ENCODE measurements around the gene OSM.

GRCh38 chr22:30294066-30294465 lies 27.4 kb upstream of the OSM start:
- no peak for TF ChIP-seq FOSL2 (IDR thresholded peaks at IDR 0.05; ENCODE audit: borderline replicate concordance, low read depth)
- no peak for TF ChIP-seq NRF1 (IDR thresholded peaks at IDR 0.05; ENCODE audit: low read depth, low read length)
- TF ChIP-seq ZBTB33 (IDR thresholded peaks at IDR 0.05; ENCODE audit: borderline replicate concordance, low read depth) = no peak
- TF ChIP-seq CTCF (IDR thresholded peaks at IDR 0.05) = no peak
- TF ChIP-seq NFIC (IDR thresholded peaks at IDR 0.05; ENCODE audit: borderline replicate concordance) = no peak
- no peak for TF ChIP-seq RFX5 (IDR thresholded peaks at IDR 0.05; ENCODE audit: low read length)
- no peak for TF ChIP-seq CHD2 (IDR thresholded peaks at IDR 0.05; ENCODE audit: low read length, partially characterized antibody)

Data from SK-N-SH (cell line).